ENCODE results near the gene URAD. TPM values are rescaled to one million over a fixed set of nuclear protein-coding genes. Genes with fewer than 3 reads are reported as not detected.
"Not testable (repeated sequence)": the region's sequence is repeated elsewhere in the genome, so short reads cannot be mapped to it uniquely, and the experiment has no call there.

URAD gene
- total RNA-seq (2022) = not detected in 2 replicates
- Bru-seq, nascent RNA = not detected
- not detected for BruChase-seq, experiment 1, labeled RNA remaining after a 6-hour chase
- not detected for BruChase-seq, experiment 2, labeled RNA remaining after a 2-hour chase
- long read RNA-seq = 0 reads

GRCh38 chr13:27988520-27988919, at the start of gene URAD:
TSS of gene URAD (minus strand) at chr13:27988693. CDS start at chr13:27988637, 56 bp downstream.
- H3K27ac Mint-ChIP-seq (ENCODE audit: unreplicated experiment) = no peak within 1 kb of the TSS
- no peaks in the 10 kb centered on the region for H3K9me3 Mint-ChIP-seq (ENCODE audit: low read depth, unreplicated experiment)
- TF ChIP-seq CTCF (IDR thresholded peaks at IDR 0.05; ENCODE audit: unreplicated experiment) = no peak
- BruUV-seq (replicated peaks) = no TSS peak
- no peak within 1 kb of the TSS for H3K4me3 Mint-ChIP-seq (ENCODE audit: low read depth, unreplicated experiment)
- intact Hi-C loops (cut with micrococcal nuclease; ENCODE audit: unreplicated experiment) = loop anchor here (10.0 kb wide), 2 partner anchors 154 to 454 kb away; no protein-coding TSS in a partner anchor
- CTCF ChIA-PET = interaction anchor here (0.6 to 0.7 kb wide), 2 partner anchors 12 to 686 kb away, joined by 4 to 5 read pairs; no protein-coding TSS in a partner anchor
- no peaks in the 10 kb centered on the region for H3K4me1 Mint-ChIP-seq (ENCODE audit: low read depth, unreplicated experiment)
- DNase-seq = no peak
- H3K27me3 Mint-ChIP-seq (ENCODE audit: unreplicated experiment) = peaks cover 23% of the 10 kb centered on the region
- no peaks in the 10 kb centered on the region for H3K36me3 Mint-ChIP-seq (ENCODE audit: insufficient read depth, unreplicated experiment)

- CTCF ChIA-PET = no interaction called here
- H3K9me3 Mint-ChIP-seq (ENCODE audit: low read depth, unreplicated experiment) = no peaks in the 10 kb centered on the region
- DNase-seq = no peak
- intact Hi-C loops (cut with micrococcal nuclease; ENCODE audit: unreplicated experiment) = no loop called here
- no TSS peak for BruUV-seq (replicated peaks)
- H3K4me1 Mint-ChIP-seq (ENCODE audit: low read depth, unreplicated experiment) = no peaks in the 10 kb centered on the region
- TF ChIP-seq CTCF (IDR thresholded peaks at IDR 0.05; ENCODE audit: unreplicated experiment) = no peak
- H3K36me3 Mint-ChIP-seq (ENCODE audit: insufficient read depth, unreplicated experiment) = no peaks in the 10 kb centered on the region
- no peak overlapping the region for H3K27ac Mint-ChIP-seq (ENCODE audit: unreplicated experiment)
- H3K4me3 Mint-ChIP-seq (ENCODE audit: low read depth, unreplicated experiment) = no peak overlapping the region
- peaks cover 13% of the 10 kb centered on the region for H3K27me3 Mint-ChIP-seq (ENCODE audit: unreplicated experiment)
These were observed 48.9 kb upstream of the URAD start for GRCh38 chr13:28037399-28037798.

- intact Hi-C loops (cut with micrococcal nuclease; ENCODE audit: unreplicated experiment) = no loop called here
- Mint-ChIP-seq H3K9me3 (ENCODE audit: low read depth, unreplicated experiment) (no peaks in the 10 kb centered on the region), H3K4me1 (ENCODE audit: low read depth, unreplicated experiment) (no peaks in the 10 kb centered on the region), H3K27me3 (ENCODE audit: unreplicated experiment) (peaks cover 8% of the 10 kb centered on the region), H3K27ac (ENCODE audit: unreplicated experiment) (no peak overlapping the region), H3K36me3 (ENCODE audit: insufficient read depth, unreplicated experiment) (no peaks in the 10 kb centered on the region), H3K4me3 (ENCODE audit: low read depth, unreplicated experiment) (no peak overlapping the region)
- TF ChIP-seq CTCF (IDR thresholded peaks at IDR 0.05; ENCODE audit: unreplicated experiment) = no peak
- CTCF ChIA-PET = no interaction called here
- DNase-seq = peak; percentile 14
- no TSS peak for BruUV-seq (replicated peaks)
These were observed 46.8 kb upstream of the URAD start for GRCh38 chr13:28035146-28035782.

- no peak overlapping the region for H3K4me3 Mint-ChIP-seq (ENCODE audit: low read depth, unreplicated experiment)
- no peak for TF ChIP-seq CTCF (IDR thresholded peaks at IDR 0.05; ENCODE audit: unreplicated experiment)
- no peak for DNase-seq
- no peaks in the 10 kb centered on the region for H3K27me3 Mint-ChIP-seq (ENCODE audit: unreplicated experiment)
- intact Hi-C loops (cut with micrococcal nuclease; ENCODE audit: unreplicated experiment) = no loop called here
- CTCF ChIA-PET = no interaction called here
- no peaks in the 10 kb centered on the region for H3K36me3 Mint-ChIP-seq (ENCODE audit: insufficient read depth, unreplicated experiment)
- no peaks in the 10 kb centered on the region for H3K4me1 Mint-ChIP-seq (ENCODE audit: low read depth, unreplicated experiment)
- no peaks in the 10 kb centered on the region for H3K9me3 Mint-ChIP-seq (ENCODE audit: low read depth, unreplicated experiment)
- no peak overlapping the region for H3K27ac Mint-ChIP-seq (ENCODE audit: unreplicated experiment)
- BruUV-seq (replicated peaks) = no TSS peak
These were observed 45.6 kb upstream of the URAD start for GRCh38 chr13:28033894-28034655.

GRCh38 chr13:28032438-28032837, 43.9 kb upstream of the URAD start:
- H3K27me3 Mint-ChIP-seq (ENCODE audit: unreplicated experiment); BruUV-seq (replicated peaks); H3K4me1 Mint-ChIP-seq (ENCODE audit: low read depth, unreplicated experiment); DNase-seq; H3K27ac Mint-ChIP-seq (ENCODE audit: unreplicated experiment); H3K36me3 Mint-ChIP-seq (ENCODE audit: insufficient read depth, unreplicated experiment); H3K9me3 Mint-ChIP-seq (ENCODE audit: low read depth, unreplicated experiment); intact Hi-C loops (cut with micrococcal nuclease; ENCODE audit: unreplicated experiment); H3K4me3 Mint-ChIP-seq (ENCODE audit: low read depth, unreplicated experiment); CTCF ChIA-PET: not testable (repeated sequence)

All from Calu3 (cell line).